GM12878 (cell line): ENCODE results near the gene RPGRIP1L.

Experiments used
- BACH1 ChIP-seq: fragments of 450-650 bp; IDR thresholded peaks from 2 replicates; pipeline ENCODE4 v1.6.1; 2017; ENCODE audit warnings: mild to moderate bottlenecking, borderline replicate concordance
- CEBPB ChIP-seq, 2 experiments: fragments of 150-350 bp in 1 of 2; IDR thresholded peaks; 2 replicates each; pipeline ENCODE4 v1.6.1; 2012 to 2014; ENCODE audit warnings: low read depth in 2 of 2, low read length in 2 of 2, borderline replicate concordance in 1 of 2, inconsistent platforms in 1 of 2
- CHD4 ChIP-seq: fragments of 200-600 bp; sonication (generic); IDR thresholded peaks from 2 replicates; pipeline ENCODE4 v1.6.1; 2016; ENCODE audit warnings: mild to moderate bottlenecking
- CTCF ChIP-seq, 3 experiments: IDR thresholded peaks in 2 of 3; conservative IDR thresholded peaks in 1 of 3; 2 replicates each; pipeline ENCODE4 v1.5.1; 2011; ENCODE audit warnings: low read depth in 3 of 3, low read length in 3 of 3, mild to moderate bottlenecking in 3 of 3, control low read depth in 2 of 3, moderate library complexity in 2 of 3, inconsistent platforms in 1 of 3, mixed read lengths in 1 of 3; ENCODE audit not compliant: control insufficient read depth in 2 of 3, insufficient read depth in 1 of 3; ENCODE audit errors: extremely low read depth in 1 of 3
- EP300 ChIP-seq, 2 experiments: fragments of 150-350 bp in 1 of 2; IDR thresholded peaks; 2 replicates each; pipeline ENCODE4 v1.6.1; 2011 to 2012; ENCODE audit warnings: low read depth in 2 of 2, low read length in 2 of 2, borderline replicate concordance in 1 of 2, improper control_type of control experiment in 1 of 2, inconsistent platforms in 1 of 2; ENCODE audit not compliant: control insufficient read depth in 1 of 2
- EZH2 ChIP-seq: IDR thresholded peaks from 2 replicates; pipeline ENCODE4 v1.6.1; 2012; ENCODE audit warnings: low read depth, mild to moderate bottlenecking, control low read depth, inconsistent platforms, low read length, borderline replicate concordance; ENCODE audit not compliant: control insufficient read depth
- FOXM1 ChIP-seq: IDR thresholded peaks from 2 replicates; pipeline ENCODE4 v1.6.1; 2012; ENCODE audit warnings: low read depth, mild to moderate bottlenecking, inconsistent platforms, low read length, moderate library complexity
- HDAC2 ChIP-seq: fragments of 200-600 bp; sonication (generic); IDR thresholded peaks from 2 replicates; pipeline ENCODE4 v1.6.1; 2017
- HDAC6 ChIP-seq: fragments of 200-600 bp; sonication (generic); IDR thresholded peaks from one replicate; pipeline ENCODE4 v1.8.0; 2017; ENCODE audit warnings: antibody characterized with exemption; ENCODE audit not compliant: unreplicated experiment
- KDM1A ChIP-seq: fragments of 200-600 bp; sonication (generic); IDR thresholded peaks from 2 replicates; pipeline ENCODE4 v1.6.1; 2016; ENCODE audit warnings: borderline replicate concordance
- MYC ChIP-seq: IDR thresholded peaks from 2 replicates; pipeline ENCODE4 v1.6.1; 2011; ENCODE audit warnings: mild to moderate bottlenecking, low read length, moderate library complexity, inconsistent platforms; ENCODE audit not compliant: insufficient read depth, insufficient replicate concordance, insufficient read length, severe bottlenecking
- POLR2AphosphoS5 ChIP-seq: IDR thresholded peaks from 2 replicates; pipeline ENCODE4 v1.6.1; 2011; ENCODE audit warnings: mild to moderate bottlenecking, low read length, inconsistent platforms
- ZNF687 ChIP-seq: fragments of 450-650 bp; IDR thresholded peaks from 2 replicates; pipeline ENCODE4 v1.6.1; 2017; ENCODE audit warnings: mild to moderate bottlenecking, moderate library complexity

- TF ChIP-seq CTCF (IDR thresholded peaks at IDR 0.05 in 2 of 3, conservative IDR thresholded peaks at IDR 0.05 in 1 of 3; ENCODE audit: control insufficient read depth in 2 of 3, extremely low read depth in 1 of 3, insufficient read depth in 1 of 3, low read depth in 3 of 3, low read length in 3 of 3) (no peak), EP300 (IDR thresholded peaks at IDR 0.05; ENCODE audit: borderline replicate concordance in 1 of 2, control insufficient read depth in 1 of 2, low read depth in 2 of 2, low read length in 2 of 2) (no peak), FOXM1 (no peak), CHD4 (no peak), EZH2 (no peak), HDAC6 (no peak), BACH1 (no peak), ZNF687 (no peak), POLR2AphosphoS5 (no peak), MYC (no peak), KDM1A (no peak), HDAC2 (no peak), CEBPB (IDR thresholded peaks at IDR 0.05; ENCODE audit: borderline replicate concordance in 1 of 2, low read depth in 2 of 2, low read length in 2 of 2) (no peak)
Observed at GRCh38 chr16:53646506-53646905, 57.2 kb downstream of the RPGRIP1L start.
